ENCODE results near the gene ITGA1.

The ITGA1 gene

DNA sequence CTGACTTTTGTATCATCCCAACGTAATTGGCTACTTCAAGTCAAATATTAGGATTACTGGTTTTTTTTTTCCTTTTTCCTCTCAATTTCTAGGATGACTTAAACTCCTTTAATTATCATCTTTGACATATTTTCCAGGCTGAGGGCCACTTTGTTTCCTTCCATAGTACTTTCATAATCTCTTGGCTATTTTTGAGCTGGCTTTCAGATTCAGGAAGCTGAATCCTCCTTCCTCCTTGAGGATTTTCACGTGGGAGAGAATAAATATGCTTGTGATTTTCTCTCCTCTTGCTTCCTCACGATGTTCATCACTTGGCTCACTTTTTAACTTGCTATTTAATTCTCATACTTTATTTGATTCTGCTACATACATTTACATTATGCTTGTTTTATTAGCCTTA lies 88.1 kb downstream of the ITGA1 start:
- DNase-seq (ENCODE audit: extremely low read depth, low read depth) = no peak
- TF ChIP-seq, protein P1, sequence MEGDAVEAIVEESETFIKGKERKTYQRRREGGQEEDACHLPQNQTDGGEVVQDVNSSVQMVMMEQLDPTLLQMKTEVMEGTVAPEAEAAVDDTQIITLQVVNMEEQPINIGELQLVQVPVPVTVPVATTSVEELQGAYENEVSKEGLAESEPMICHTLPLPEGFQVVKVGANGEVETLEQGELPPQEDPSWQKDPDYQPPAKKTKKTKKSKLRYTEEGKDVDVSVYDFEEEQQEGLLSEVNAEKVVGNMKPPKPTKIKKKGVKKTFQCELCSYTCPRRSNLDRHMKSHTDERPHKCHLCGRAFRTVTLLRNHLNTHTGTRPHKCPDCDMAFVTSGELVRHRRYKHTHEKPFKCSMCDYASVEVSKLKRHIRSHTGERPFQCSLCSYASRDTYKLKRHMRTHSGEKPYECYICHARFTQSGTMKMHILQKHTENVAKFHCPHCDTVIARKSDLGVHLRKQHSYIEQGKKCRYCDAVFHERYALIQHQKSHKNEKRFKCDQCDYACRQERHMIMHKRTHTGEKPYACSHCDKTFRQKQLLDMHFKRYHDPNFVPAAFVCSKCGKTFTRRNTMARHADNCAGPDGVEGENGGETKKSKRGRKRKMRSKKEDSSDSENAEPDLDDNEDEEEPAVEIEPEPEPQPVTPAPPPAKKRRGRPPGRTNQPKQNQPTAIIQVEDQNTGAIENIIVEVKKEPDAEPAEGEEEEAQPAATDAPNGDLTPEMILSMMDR (IDR thresholded peaks at IDR 0.05; ENCODE audit: low read depth, low read length) = no peak

DNA sequence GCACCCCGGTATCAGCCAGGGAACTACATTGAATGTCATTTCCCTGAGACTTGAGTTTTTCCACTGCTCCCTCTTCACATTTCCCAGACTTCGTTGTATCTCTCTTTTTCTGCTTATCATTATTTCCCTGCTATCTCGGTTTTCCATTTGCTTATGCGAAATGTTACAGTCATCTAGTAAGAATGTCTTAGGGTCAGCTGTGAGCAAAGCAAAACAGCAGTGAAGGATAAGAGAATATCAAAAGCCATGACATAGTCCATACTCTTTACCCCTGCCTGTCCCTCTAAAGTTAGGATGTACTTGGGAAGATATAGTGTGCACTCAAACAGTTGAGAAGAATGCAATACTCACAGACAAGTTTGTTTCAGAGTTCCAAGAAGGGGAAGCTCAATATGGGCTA lies 88.7 kb downstream of the ITGA1 start:
- no peak for DNase-seq (ENCODE audit: extremely low read depth, low read depth)
- TF ChIP-seq, protein P1 (IDR thresholded peaks at IDR 0.05; ENCODE audit: low read depth, low read length) = no peak

DNA sequence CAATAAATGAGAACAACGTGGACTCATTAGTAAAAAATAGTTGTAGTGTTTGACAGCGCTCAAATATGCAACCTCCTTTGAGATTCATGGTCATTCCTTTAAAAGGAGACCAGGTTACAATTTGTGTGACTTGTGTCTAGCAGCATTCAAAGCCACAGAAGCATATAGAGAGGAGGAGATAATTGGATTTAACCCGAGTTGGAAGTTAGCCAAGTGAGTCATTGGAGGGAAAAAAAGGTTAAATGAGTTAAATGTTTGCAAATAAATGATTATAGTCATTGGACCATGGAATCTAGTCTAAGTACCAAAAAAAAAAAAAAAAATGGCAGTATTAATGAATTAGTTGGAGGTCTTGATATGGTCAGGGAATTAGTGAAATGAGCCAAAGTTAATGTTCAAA lies 90.9 kb downstream of the ITGA1 start:
- TF ChIP-seq, protein P1 (IDR thresholded peaks at IDR 0.05; ENCODE audit: low read depth, low read length) = no peak
- no peak for DNase-seq (ENCODE audit: extremely low read depth, low read depth)

DNA sequence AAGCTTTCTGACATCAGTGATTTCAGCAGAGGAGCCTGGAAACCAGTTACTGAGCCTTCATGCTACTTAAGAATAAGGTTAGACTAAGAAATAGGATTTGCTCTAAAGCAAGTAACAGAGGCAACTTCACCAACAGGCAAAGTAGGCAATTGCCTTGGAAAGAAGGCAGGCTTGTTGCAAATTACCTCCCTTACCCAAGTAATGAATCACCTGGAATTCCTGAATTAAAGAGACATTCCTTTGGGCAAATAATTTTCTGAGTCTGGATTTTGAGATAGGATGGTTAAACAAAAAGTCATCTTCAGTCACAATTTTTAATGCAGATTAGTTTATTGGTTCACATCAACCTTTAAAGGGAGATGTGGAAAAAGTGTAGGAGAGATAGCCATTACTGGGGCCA lies 92.8 kb downstream of the ITGA1 start:
- TF ChIP-seq, protein P1 (IDR thresholded peaks at IDR 0.05; ENCODE audit: low read depth, low read length) = no peak

DNA sequence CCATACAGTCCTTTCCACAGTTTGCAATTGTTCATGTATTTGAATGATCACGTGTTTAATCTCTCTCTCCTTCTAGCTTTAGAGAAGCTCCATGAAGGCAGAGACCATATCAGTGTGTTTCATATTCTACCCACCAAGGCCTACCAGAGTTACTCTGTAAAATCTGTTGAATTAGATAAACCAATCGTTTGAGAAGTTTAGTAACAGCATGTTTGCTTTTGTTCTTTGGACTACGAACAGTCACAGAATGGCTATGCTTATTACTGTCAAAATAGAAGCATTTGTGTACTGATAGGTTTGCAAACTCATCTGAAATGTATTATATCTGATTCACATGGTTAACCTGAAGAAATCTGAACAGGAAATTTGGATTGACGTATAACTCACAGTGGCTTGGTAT lies 93.8 kb downstream of the ITGA1 start:
- TF ChIP-seq, protein P1 (IDR thresholded peaks at IDR 0.05; ENCODE audit: low read depth, low read length) = no peak
- no peak for DNase-seq (ENCODE audit: extremely low read depth, low read depth)

More for the DNA sequence above, 92.8 kb downstream of the ITGA1 start:
- no peak for DNase-seq (ENCODE audit: extremely low read depth, low read depth)

DNA sequence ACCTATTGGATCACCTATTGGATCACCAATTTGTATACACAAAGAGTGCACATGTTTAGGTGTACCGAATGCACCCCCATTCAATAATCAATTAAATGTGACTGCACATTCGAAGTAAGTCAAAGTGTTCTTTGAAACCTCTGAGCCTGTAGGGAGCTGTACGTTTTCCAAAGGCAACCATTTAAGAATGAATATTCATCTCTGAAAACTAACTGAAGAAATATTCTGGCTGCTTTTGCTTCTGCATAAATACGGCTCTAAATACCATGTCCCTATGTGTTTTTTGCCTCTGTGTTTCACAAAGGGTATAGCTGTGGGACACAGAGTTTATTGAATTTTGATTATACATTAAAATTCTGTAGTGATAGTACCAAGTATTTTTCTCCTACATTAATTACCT lies 95.4 kb downstream of the ITGA1 start:
- TF ChIP-seq, protein P1 (IDR thresholded peaks at IDR 0.05; ENCODE audit: low read depth, low read length) = no peak
- DNase-seq (ENCODE audit: extremely low read depth, low read depth) = no peak

DNA sequence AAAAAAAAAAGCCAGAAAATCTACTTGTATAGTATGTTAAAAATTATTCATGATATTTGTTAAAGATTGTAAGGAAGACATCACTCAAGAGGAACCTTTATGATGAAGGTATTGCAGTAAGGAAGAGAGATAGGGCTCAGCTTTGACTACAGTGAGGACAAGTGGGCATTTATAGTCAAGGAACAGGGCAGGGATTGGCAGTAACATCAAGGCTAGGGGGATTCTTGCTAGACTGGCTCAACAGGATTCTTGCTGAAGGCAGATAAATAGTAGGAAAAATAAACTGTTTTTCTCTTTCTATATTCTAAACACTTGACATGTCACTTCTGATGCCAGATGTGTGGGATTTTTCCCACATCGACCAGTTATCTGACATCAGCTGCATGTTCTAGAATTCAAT lies 96.7 kb downstream of the ITGA1 start:
- no peak for DNase-seq (ENCODE audit: extremely low read depth, low read depth)

More for the DNA sequence above, 96.7 kb downstream of the ITGA1 start:
- TF ChIP-seq, protein P1 (IDR thresholded peaks at IDR 0.05; ENCODE audit: low read depth, low read length) = no peak

Data from AG09319 (cell line).